Ovary (tissue), 9 donors: ENCODE data around the gene HNRNPU. TPM values are rescaled to one million over a fixed set of nuclear protein-coding genes. Genes with fewer than 3 reads are reported as not detected.

Experiments
- DNase-seq, 5 donors: peaks; one replicate each; pipeline ENCODE4 v3.0.0-alpha.2; 2019 to 2020
- H3K27ac ChIP-seq, 2 donors: fragments of 200-600 bp; one replicate each; pipeline versions ENCODE4 v1.5.1 to v1.8.0; 2019 to 2022
- H3K27me3 ChIP-seq: fragments of 200-600 bp; one replicate; pipeline ENCODE4 v1.8.0; 2022
- H3K36me3 ChIP-seq: fragments of 200-600 bp; sonication (generic); one replicate; pipeline ENCODE4 v1.5.1; 2019
- H3K4me1 ChIP-seq: one replicate; pipeline ENCODE4 v1.8.1; 2013; ENCODE audit warnings: mild to moderate bottlenecking, moderate library complexity; ENCODE audit not compliant: insufficient read depth
- H3K4me3 ChIP-seq: fragments of 200-600 bp; sonication (generic); one replicate; pipeline ENCODE4 v1.5.1; 2017
- H3K9me3 ChIP-seq, 2 donors: fragments of 200-600 bp in 1 of 2; sonication (generic) in 1 of 2; one replicate each; pipeline versions ENCODE4 v1.5.1 to v1.8.1; 2013 to 2019; ENCODE audit warnings: mild to moderate bottlenecking in 1 of 2, moderate library complexity in 1 of 2
- CTCF ChIP-seq, 3 donors: fragments of 450-650 bp in 2 of 3; fragments of 200-600 bp in 1 of 3; IDR thresholded peaks; one replicate each; pipeline versions ENCODE4 v1.5.1 to v1.8.0; 2016 to 2022; ENCODE audit warnings: antibody characterized with exemption in 3 of 3, mild to moderate bottlenecking in 1 of 3
- EP300 ChIP-seq: sonication (generic); formaldehyde crosslinking; IDR thresholded peaks from one replicate; pipeline ENCODE4 v1.6.1; 2017; ENCODE audit warnings: antibody characterized with exemption
- POLR2A ChIP-seq: fragments of 450-650 bp; IDR thresholded peaks from one replicate; pipeline ENCODE4 v1.6.1; 2017; ENCODE audit warnings: antibody characterized with exemption, mild to moderate bottlenecking, moderate library complexity
- WGBS, 3 donors: extraction: QIAGEN DNeasy Blood & Tissue Kit in 1 of 3; methylation state at CpG; one replicate each; pipeline versions ENCODE4 v1.1.5 to v1.1.7; 2013 to 2017; 5-methylcytosine and 5-hydroxymethylcytosine counted together
- intact Hi-C, 4 donors: fragments of 100-400 bp; cut with DNase I; formaldehyde crosslinking; loops; one replicate each; pipeline versions ENCODE4 v1.11.0 to v1.15.1; 2022 to 2023
- polyA plus RNA-seq, 2 donors: library from polyadenylated mRNA; stranded (reverse); fragments of 200-250 nt in 1 of 2; fragments of 350-450 nt in 1 of 2; fragmentation: Illumina TruSeq in 1 of 2; extraction: RNeasy Lipid Tissue Mini Kit (QIAGEN cat#74804) in 1 of 2; gene quantifications; one replicate each; pipeline ENCODE4 v1.2.3, GENCODE V29; 2013 to 2014
- total RNA-seq, 7 donors: library from RNA; depleted of rRNA in 2 of 7; stranded (reverse); fragments of >200 nt in 2 of 7; fragmentation: NEBNext Ultra II Directional in 3 of 7; extraction: Animal tissue kit (Norgen Biotek cat#: 25700) in 3 of 7; gene quantifications; one replicate each; pipeline versions ENCODE4 v1.1.0 to v1.2.4, GENCODE V29; 2016 to 2023
- donor health status: DM: no; HTN: no; CAD: no; lungs with moderate emphysema.
- donor health status: DM: no; HTN: no; CAD: no.
- donor health status: Bipolar disorder and iron deficiency.
- donor health status: DM: yes; HTN: yes; CAD: no.
- donor health status: DM: no; HTN: no; CAD: no.
- donor health status: DM: yes; HTN: yes; CAD: no.

Gene HNRNPU
- total and polyA plus RNA-seq, 9 donors: 163 to 408 (median 314) TPM

GRCh38 chr1:244852694-244853093, 11.6 kb downstream of the HNRNPU start:
- DNase-seq: no peak
- H3K27ac ChIP-seq: no peak overlapping the region
- H3K9me3 ChIP-seq: no peaks in the 10 kb centered on the region
- no peaks in the 10 kb centered on the region for H3K36me3 ChIP-seq
- H3K4me3 ChIP-seq: no peak overlapping the region
- no peaks in the 10 kb centered on the region for H3K27me3 ChIP-seq
- intact Hi-C loops: no loop called here
- no peaks in the 10 kb centered on the region for H3K4me1 ChIP-seq
- TF ChIP-seq POLR2A (no peak), EP300 (no peak), CTCF (IDR thresholded peaks at IDR 0.05) (no peak)
- 89 to 96% (median 94%) methylated on average over 1 of the region's 1 CpG for WGBS, 3 donors

- H3K36me3 ChIP-seq: no peaks in the 10 kb centered on the region
- no peaks in the 10 kb centered on the region for H3K4me1 ChIP-seq
- no peaks in the 10 kb centered on the region for H3K27me3 ChIP-seq
- no peak for DNase-seq
- H3K27ac ChIP-seq: no peak overlapping the region
- H3K4me3 ChIP-seq: no peak overlapping the region
- no peak for TF ChIP-seq EP300
- no peak for TF ChIP-seq CTCF (IDR thresholded peaks at IDR 0.05)
- TF ChIP-seq POLR2A: no peak
- intact Hi-C loops: no loop called here
- no peaks in the 10 kb centered on the region for H3K9me3 ChIP-seq
- WGBS, 3 donors: 82 to 84% (median 84%) methylated on average over 4 of the region's 4 CpGs
These were observed 12.7 kb downstream of the HNRNPU start for GRCh38 chr1:244851546-244852231.

- Histone ChIP-seq H3K4me1 (no peaks in the 10 kb centered on the region), H3K36me3 (no peaks in the 10 kb centered on the region), H3K9me3 (no peaks in the 10 kb centered on the region), H3K27ac (no peak overlapping the region), H3K27me3 (no peaks in the 10 kb centered on the region), H3K4me3 (no peak overlapping the region)
- TF ChIP-seq EP300 (no peak), CTCF (IDR thresholded peaks at IDR 0.05) (no peak), POLR2A (no peak)
- no peak for DNase-seq
- whole genome bisulfite sequencing, 3 donors: 96 to 100% (median 99%) methylated on average over 2 of the region's 2 CpGs
- intact Hi-C loops: no loop called here
These were observed 13.4 kb downstream of the HNRNPU start for GRCh38 chr1:244850896-244851295.

GRCh38 chr1:244850099-244850852, 14.1 kb downstream of the HNRNPU start:
- WGBS, 3 donors: 67 to 80% (median 76%) methylated on average over 3 of the region's 3 CpGs
- no peaks in the 10 kb centered on the region for H3K27me3 ChIP-seq
- H3K36me3 ChIP-seq: no peaks in the 10 kb centered on the region
- no peaks in the 10 kb centered on the region for H3K9me3 ChIP-seq
- intact Hi-C loops: no loop called here
- DNase-seq: no peak
- no peak overlapping the region for H3K4me3 ChIP-seq
- H3K27ac ChIP-seq: no peak overlapping the region
- TF ChIP-seq CTCF (IDR thresholded peaks at IDR 0.05) (no peak), POLR2A (no peak), EP300 (no peak)
- no peaks in the 10 kb centered on the region for H3K4me1 ChIP-seq
